RWPE2 (cell line): ENCODE results near the gene INTS1.

Source experiments
- ATAC-seq: fragments of 200-7000 bp; cut with Tn5 transposase; 3 replicates; pipeline ENCODE4 v1.9.1; 2021; ENCODE audit warnings: low read depth
- DNase-seq: peaks from one replicate; pipeline ENCODE4 v3.0.0-alpha.2; 2020; ENCODE audit warnings: low spot score
- H3K27ac ChIP-seq: fragments of 450-650 bp; 2 replicates; pipeline ENCODE4 v1.5.1; 2017; ENCODE audit warnings: mild to moderate bottlenecking; ENCODE audit not compliant: poor library complexity, severe bottlenecking
- H3K27me3 ChIP-seq: fragments of 250-450 bp; sonication (Bioruptor Pico); 2 replicates; pipeline ENCODE4 v1.5.1; 2021; ENCODE audit warnings: mild to moderate bottlenecking, moderate library complexity; ENCODE audit not compliant: insufficient read depth, poor library complexity, severe bottlenecking
- H3K36me3 ChIP-seq: fragments of 250-450 bp; sonication (Bioruptor Pico); 2 replicates; pipeline ENCODE4 v1.5.1; 2020; ENCODE audit warnings: low read depth, mild to moderate bottlenecking, moderate library complexity
- H3K4me1 ChIP-seq: fragments of 250-450 bp; sonication (Bioruptor Pico); 2 replicates; pipeline ENCODE4 v1.5.1; 2021; ENCODE audit warnings: mild to moderate bottlenecking, moderate library complexity; ENCODE audit not compliant: insufficient read depth, poor library complexity, severe bottlenecking
- H3K4me3 ChIP-seq: fragments of 250-450 bp; sonication (Bioruptor Pico); 2 replicates; pipeline ENCODE4 v1.5.1; 2021; ENCODE audit warnings: mild to moderate bottlenecking, moderate library complexity; ENCODE audit not compliant: severe bottlenecking
- H3K9me3 ChIP-seq: fragments of 250-450 bp; sonication (Bioruptor Pico); 2 replicates; pipeline ENCODE4 v1.5.1; 2021; ENCODE audit warnings: mild to moderate bottlenecking, moderate library complexity; ENCODE audit not compliant: severe bottlenecking
- CTCF ChIP-seq: fragments of 450-650 bp; IDR thresholded peaks from one replicate; pipeline ENCODE4 v1.5.1; 2017; ENCODE audit warnings: mild to moderate bottlenecking, moderate library complexity; ENCODE audit not compliant: poor library complexity, severe bottlenecking

Gene INTS1

GRCh38 chr7:1427064-1427657 lies 77.0 kb downstream of the INTS1 start:
- Histone ChIP-seq H3K27me3 (peaks cover 14% of the 10 kb centered on the region), H3K27ac (no peak overlapping the region), H3K36me3 (no peaks in the 10 kb centered on the region), H3K9me3 (no peaks in the 10 kb centered on the region), H3K4me1 (no peaks in the 10 kb centered on the region), H3K4me3 (no peak overlapping the region)
- DNase-seq = no peak
- no peak for ATAC-seq
- TF ChIP-seq CTCF = no peak

GRCh38 chr7:1426474-1426873 lies 77.7 kb downstream of the INTS1 start:
- TF ChIP-seq CTCF = no peak
- Histone ChIP-seq H3K27me3 (peaks cover 14% of the 10 kb centered on the region), H3K4me3 (no peak overlapping the region), H3K27ac (no peak overlapping the region), H3K4me1 (no peaks in the 10 kb centered on the region), H3K9me3 (no peaks in the 10 kb centered on the region), H3K36me3 (no peaks in the 10 kb centered on the region)
- no peak for ATAC-seq
- no peak for DNase-seq

GRCh38 chr7:1425292-1426136 lies 78.7 kb downstream of the INTS1 start:
- ATAC-seq = 0 out of 3 replicates have a peak, but pooled peaks have one; percentile 30
- no peak for TF ChIP-seq CTCF
- no peaks in the 10 kb centered on the region for H3K9me3 ChIP-seq
- no peak for DNase-seq
- H3K4me3 ChIP-seq = no peak overlapping the region
- no peaks in the 10 kb centered on the region for H3K36me3 ChIP-seq
- H3K27ac ChIP-seq = no peak overlapping the region
- peaks cover 14% of the 10 kb centered on the region for H3K27me3 ChIP-seq
- H3K4me1 ChIP-seq = no peaks in the 10 kb centered on the region

- no peak for ATAC-seq
- no peaks in the 10 kb centered on the region for H3K36me3 ChIP-seq
- no peak overlapping the region for H3K27ac ChIP-seq
- no peak for DNase-seq
- H3K4me1 ChIP-seq = no peaks in the 10 kb centered on the region
- no peak for TF ChIP-seq CTCF
- H3K4me3 ChIP-seq = no peak overlapping the region
- H3K27me3 ChIP-seq = peaks cover 14% of the 10 kb centered on the region
- H3K9me3 ChIP-seq = no peaks in the 10 kb centered on the region
Observed at GRCh38 chr7:1424041-1424440, 80.1 kb downstream of the INTS1 start.
